ENCODE data around the gene NCK2. TPM values are rescaled to one million over a fixed set of nuclear protein-coding genes. Genes with fewer than 3 reads are reported as not detected.

Gene NCK2
- polyA plus RNA-seq, 2 donors: 55.2 to 72.3 TPM

- H3K4me3 ChIP-seq (ENCODE audit: low read depth in 1 of 2, low read length in 2 of 2): no peak overlapping the region
- H3K27ac ChIP-seq (ENCODE audit: low read depth in 2 of 2, low read length in 1 of 2): no peak overlapping the region
- H3K36me3 ChIP-seq (ENCODE audit: control insufficient read depth in 2 of 2, insufficient read depth in 2 of 2, low read length in 1 of 2): no peaks in the 10 kb centered on the region
- H3K4me1 ChIP-seq (ENCODE audit: control insufficient read depth in 2 of 2, insufficient read depth in 2 of 2, low read length in 1 of 2): peaks cover 4 to 6% of the 10 kb centered on the region in 2 donors
- peaks cover 0 to 8% of the 10 kb centered on the region in 2 donors for H3K9me3 ChIP-seq (ENCODE audit: control insufficient read depth in 2 of 2, insufficient read depth in 1 of 2, low read depth in 1 of 2, low read length in 1 of 2)
- no peaks in the 10 kb centered on the region for H3K27me3 ChIP-seq (ENCODE audit: control insufficient read depth in 1 of 2, insufficient read depth in 2 of 2, low read length in 2 of 2)
- 73 to 76% methylated on average over 3 of the region's 3 CpGs for WGBS, 2 donors
Observed at GRCh38 chr2:105919191-105919811, 174.6 kb downstream of the NCK2 start.

- Histone ChIP-seq H3K9me3 (ENCODE audit: control insufficient read depth in 2 of 2, insufficient read depth in 1 of 2, low read depth in 1 of 2, low read length in 1 of 2) (peaks cover 0 to 3% of the 10 kb centered on the region in 2 donors), H3K27me3 (ENCODE audit: control insufficient read depth in 1 of 2, insufficient read depth in 2 of 2, low read length in 2 of 2) (no peaks in the 10 kb centered on the region), H3K4me3 (ENCODE audit: low read depth in 1 of 2, low read length in 2 of 2) (no peak overlapping the region), H3K27ac (ENCODE audit: low read depth in 2 of 2, low read length in 1 of 2) (no peak overlapping the region), H3K36me3 (ENCODE audit: control insufficient read depth in 2 of 2, insufficient read depth in 2 of 2, low read length in 1 of 2) (no peaks in the 10 kb centered on the region), H3K4me1 (ENCODE audit: control insufficient read depth in 2 of 2, insufficient read depth in 2 of 2, low read length in 1 of 2) (peaks cover 4 to 6% of the 10 kb centered on the region in 2 donors)
Observed at GRCh38 chr2:105919826-105920225, 175.1 kb downstream of the NCK2 start.

DNA sequence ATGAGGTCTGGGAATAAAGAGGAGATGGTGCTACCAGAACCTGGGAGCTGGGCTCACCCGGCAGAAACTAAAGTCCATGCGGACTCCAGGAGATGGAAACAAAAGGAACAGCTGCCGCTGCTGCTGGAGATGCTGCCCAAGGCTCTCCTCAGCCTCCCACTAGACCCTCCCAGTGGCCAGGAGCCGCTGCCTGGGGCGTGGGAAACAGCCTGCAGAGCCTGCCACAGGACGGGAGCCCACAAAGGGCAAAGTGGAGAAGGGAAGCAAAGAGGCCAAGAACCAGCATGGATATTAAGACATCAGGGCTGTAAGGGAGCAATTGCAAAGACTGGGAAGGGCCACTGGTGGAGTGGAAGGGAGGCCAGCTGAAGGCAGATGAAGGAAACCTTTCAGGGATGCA, 179.6 kb downstream of the NCK2 start:
- Histone ChIP-seq H3K27me3 (ENCODE audit: control insufficient read depth in 1 of 2, insufficient read depth in 2 of 2, low read length in 2 of 2) (no peaks in the 10 kb centered on the region), H3K9me3 (ENCODE audit: control insufficient read depth in 2 of 2, insufficient read depth in 1 of 2, low read depth in 1 of 2, low read length in 1 of 2) (peaks cover 0 to 2% of the 10 kb centered on the region in 2 donors), H3K36me3 (ENCODE audit: control insufficient read depth in 2 of 2, insufficient read depth in 2 of 2, low read length in 1 of 2) (no peaks in the 10 kb centered on the region), H3K4me3 (ENCODE audit: low read depth in 1 of 2, low read length in 2 of 2) (no peak overlapping the region), H3K4me1 (ENCODE audit: control insufficient read depth in 2 of 2, insufficient read depth in 2 of 2, low read length in 1 of 2) (peaks cover 3% of the 10 kb centered on the region in 2 donors), H3K27ac (ENCODE audit: low read depth in 2 of 2, low read length in 1 of 2) (no peak overlapping the region)
- 79 to 90% methylated on average over 6 of the region's 6 CpGs for WGBS, 2 donors

DNA sequence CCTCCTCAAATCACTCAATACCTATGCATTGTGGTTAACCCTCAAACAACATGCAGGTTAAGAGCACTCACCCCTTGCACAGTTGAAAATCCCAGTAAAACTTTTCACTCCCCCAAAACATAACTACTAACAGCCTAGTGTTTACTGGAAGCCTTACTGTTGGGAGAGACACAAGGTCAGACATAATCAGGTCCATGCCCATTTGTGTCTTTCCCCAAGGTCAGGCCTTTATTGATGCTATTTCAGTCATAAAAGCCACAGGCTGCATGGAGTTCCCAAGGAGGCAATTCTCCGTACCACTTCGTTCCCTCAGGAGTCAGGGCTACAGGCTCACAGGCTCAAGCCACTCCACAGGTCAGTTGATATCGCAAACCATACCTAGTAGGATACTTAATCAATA, 180.2 kb downstream of the NCK2 start:
- Histone ChIP-seq H3K9me3 (ENCODE audit: control insufficient read depth in 2 of 2, insufficient read depth in 1 of 2, low read depth in 1 of 2, low read length in 1 of 2) (peaks cover 0 to under 1% of the 10 kb centered on the region in 2 donors), H3K4me3 (ENCODE audit: low read depth in 1 of 2, low read length in 2 of 2) (no peak overlapping the region), H3K27me3 (ENCODE audit: control insufficient read depth in 1 of 2, insufficient read depth in 2 of 2, low read length in 2 of 2) (no peaks in the 10 kb centered on the region), H3K27ac (ENCODE audit: low read depth in 2 of 2, low read length in 1 of 2) (no peak overlapping the region), H3K4me1 (ENCODE audit: control insufficient read depth in 2 of 2, insufficient read depth in 2 of 2, low read length in 1 of 2) (no peaks in the 10 kb centered on the region), H3K36me3 (ENCODE audit: control insufficient read depth in 2 of 2, insufficient read depth in 2 of 2, low read length in 1 of 2) (no peaks in the 10 kb centered on the region)
- 84 to 97% methylated on average over 3 of the region's 3 CpGs for WGBS, 2 donors

- Histone ChIP-seq H3K27me3 (ENCODE audit: control insufficient read depth in 1 of 2, insufficient read depth in 2 of 2, low read length in 2 of 2) (no peaks in the 10 kb centered on the region), H3K27ac (ENCODE audit: low read depth in 2 of 2, low read length in 1 of 2) (no peak overlapping the region), H3K4me3 (ENCODE audit: low read depth in 1 of 2, low read length in 2 of 2) (no peak overlapping the region), H3K36me3 (ENCODE audit: control insufficient read depth in 2 of 2, insufficient read depth in 2 of 2, low read length in 1 of 2) (no peaks in the 10 kb centered on the region), H3K4me1 (ENCODE audit: control insufficient read depth in 2 of 2, insufficient read depth in 2 of 2, low read length in 1 of 2) (no peaks in the 10 kb centered on the region), H3K9me3 (ENCODE audit: control insufficient read depth in 2 of 2, insufficient read depth in 1 of 2, low read depth in 1 of 2, low read length in 1 of 2) (no peaks in the 10 kb centered on the region)
- WGBS, 2 donors: 92% methylated on average over 6 of the region's 6 CpGs
Observed at GRCh38 chr2:105925390-105925789, 180.7 kb downstream of the NCK2 start.

- WGBS, 2 donors: 82 to 85% methylated on average over 3 of the region's 3 CpGs
- Histone ChIP-seq H3K27ac (ENCODE audit: low read depth in 2 of 2, low read length in 1 of 2) (no peak overlapping the region), H3K27me3 (ENCODE audit: control insufficient read depth in 1 of 2, insufficient read depth in 2 of 2, low read length in 2 of 2) (no peaks in the 10 kb centered on the region), H3K36me3 (ENCODE audit: control insufficient read depth in 2 of 2, insufficient read depth in 2 of 2, low read length in 1 of 2) (no peaks in the 10 kb centered on the region), H3K9me3 (ENCODE audit: control insufficient read depth in 2 of 2, insufficient read depth in 1 of 2, low read depth in 1 of 2, low read length in 1 of 2) (no peaks in the 10 kb centered on the region), H3K4me3 (ENCODE audit: low read depth in 1 of 2, low read length in 2 of 2) (no peak overlapping the region), H3K4me1 (ENCODE audit: control insufficient read depth in 2 of 2, insufficient read depth in 2 of 2, low read length in 1 of 2) (no peaks in the 10 kb centered on the region)
Observed at GRCh38 chr2:105926960-105927678, 182.4 kb downstream of the NCK2 start.

GRCh38 chr2:105928086-105928485, 183.4 kb downstream of the NCK2 start:
- Histone ChIP-seq H3K27me3 (ENCODE audit: control insufficient read depth in 1 of 2, insufficient read depth in 2 of 2, low read length in 2 of 2) (no peaks in the 10 kb centered on the region), H3K4me1 (ENCODE audit: control insufficient read depth in 2 of 2, insufficient read depth in 2 of 2, low read length in 1 of 2) (no peaks in the 10 kb centered on the region), H3K4me3 (ENCODE audit: low read depth in 1 of 2, low read length in 2 of 2) (no peak overlapping the region), H3K27ac (ENCODE audit: low read depth in 2 of 2, low read length in 1 of 2) (no peak overlapping the region), H3K36me3 (ENCODE audit: control insufficient read depth in 2 of 2, insufficient read depth in 2 of 2, low read length in 1 of 2) (no peaks in the 10 kb centered on the region), H3K9me3 (ENCODE audit: control insufficient read depth in 2 of 2, insufficient read depth in 1 of 2, low read depth in 1 of 2, low read length in 1 of 2) (no peaks in the 10 kb centered on the region)
- 80 to 83% methylated on average over 4 of the region's 4 CpGs for WGBS, 2 donors

DNA sequence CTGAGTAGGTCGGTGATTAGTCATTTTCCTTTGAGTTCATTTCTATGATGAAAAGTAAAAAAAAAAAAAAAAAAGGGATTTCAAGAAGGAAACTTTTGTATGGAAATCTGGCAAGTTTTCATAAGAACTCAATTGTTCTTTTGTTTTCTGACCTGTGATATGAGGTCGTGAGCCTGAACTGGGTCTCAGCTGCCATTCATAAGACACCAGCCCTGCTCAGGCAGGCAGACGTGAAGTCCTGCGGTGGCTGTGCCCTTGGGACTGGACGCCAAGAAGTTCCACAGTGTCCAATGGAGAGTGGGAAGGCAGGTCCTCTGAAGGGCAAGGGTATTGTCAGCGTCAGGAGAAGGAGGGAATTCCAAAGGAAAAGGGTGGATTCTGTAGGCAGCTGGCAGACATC, 183.9 kb downstream of the NCK2 start:
- 63% methylated on average over 6 of the region's 6 CpGs for WGBS, 2 donors
- H3K27ac ChIP-seq (ENCODE audit: low read depth in 2 of 2, low read length in 1 of 2): no peak overlapping the region

GRCh38 chr2:105929516-105929915, 184.8 kb downstream of the NCK2 start:
- Histone ChIP-seq H3K4me1 (ENCODE audit: control insufficient read depth in 2 of 2, insufficient read depth in 2 of 2, low read length in 1 of 2) (peaks cover 0 to 2% of the 10 kb centered on the region in 2 donors), H3K36me3 (ENCODE audit: control insufficient read depth in 2 of 2, insufficient read depth in 2 of 2, low read length in 1 of 2) (no peaks in the 10 kb centered on the region), H3K4me3 (ENCODE audit: low read depth in 1 of 2, low read length in 2 of 2) (no peak overlapping the region), H3K9me3 (ENCODE audit: control insufficient read depth in 2 of 2, insufficient read depth in 1 of 2, low read depth in 1 of 2, low read length in 1 of 2) (no peaks in the 10 kb centered on the region), H3K27ac (ENCODE audit: low read depth in 2 of 2, low read length in 1 of 2) (no peak overlapping the region), H3K27me3 (ENCODE audit: control insufficient read depth in 1 of 2, insufficient read depth in 2 of 2, low read length in 2 of 2) (no peaks in the 10 kb centered on the region)
- 52 to 63% methylated on average over 2 of the region's 2 CpGs for WGBS, 2 donors

More for the DNA sequence above, 183.9 kb downstream of the NCK2 start:
- no peaks in the 10 kb centered on the region for H3K36me3 ChIP-seq (ENCODE audit: control insufficient read depth in 2 of 2, insufficient read depth in 2 of 2, low read length in 1 of 2)
- H3K9me3 ChIP-seq (ENCODE audit: control insufficient read depth in 2 of 2, insufficient read depth in 1 of 2, low read depth in 1 of 2, low read length in 1 of 2): no peaks in the 10 kb centered on the region
- H3K27me3 ChIP-seq (ENCODE audit: control insufficient read depth in 1 of 2, insufficient read depth in 2 of 2, low read length in 2 of 2): no peaks in the 10 kb centered on the region
- H3K4me3 ChIP-seq (ENCODE audit: low read depth in 1 of 2, low read length in 2 of 2): no peak overlapping the region
- no peaks in the 10 kb centered on the region for H3K4me1 ChIP-seq (ENCODE audit: control insufficient read depth in 2 of 2, insufficient read depth in 2 of 2, low read length in 1 of 2)

GRCh38 chr2:105932582-105932981, 187.9 kb downstream of the NCK2 start:
- Histone ChIP-seq H3K4me1 (ENCODE audit: control insufficient read depth in 2 of 2, insufficient read depth in 2 of 2, low read length in 1 of 2) (peaks cover 0 to 5% of the 10 kb centered on the region in 2 donors), H3K4me3 (ENCODE audit: low read depth in 1 of 2, low read length in 2 of 2) (no peak overlapping the region), H3K36me3 (ENCODE audit: control insufficient read depth in 2 of 2, insufficient read depth in 2 of 2, low read length in 1 of 2) (no peaks in the 10 kb centered on the region), H3K27ac (ENCODE audit: low read depth in 2 of 2, low read length in 1 of 2) (no peak overlapping the region), H3K9me3 (ENCODE audit: control insufficient read depth in 2 of 2, insufficient read depth in 1 of 2, low read depth in 1 of 2, low read length in 1 of 2) (no peaks in the 10 kb centered on the region), H3K27me3 (ENCODE audit: control insufficient read depth in 1 of 2, insufficient read depth in 2 of 2, low read length in 2 of 2) (no peaks in the 10 kb centered on the region)
- 84 to 88% methylated on average over 5 of the region's 5 CpGs for WGBS, 2 donors

All from esophagus (tissue), 2 donors.